ENCODE data around the gene RNF14. TPM values are rescaled to one million over a fixed set of nuclear protein-coding genes. Genes with fewer than 3 reads are reported as not detected.

RNF14 gene
- total and polyA plus RNA-seq, 8 donors = 39.8 to 54.6 (median 48.5) TPM

GRCh38 chr5:141960449-141961323 is 8.2 kb upstream of the RNF14 start:
- Histone ChIP-seq H3K36me3 (no peaks in the 10 kb centered on the region), H3K9me3 (no peaks in the 10 kb centered on the region), H3K27me3 (no peaks in the 10 kb centered on the region), H3K4me1 (peaks cover 9 to 43% of the 10 kb centered on the region in 2 donors), H3K4me3 (no peak overlapping the region), H3K27ac (peak overlapping the region in 1 of 2 donors; percentile 69)
- intact Hi-C loops (cut with DNase I) = loop anchor here in 1 of 2 donors (5.0 kb wide), 1 partner anchor 268 kb away; no protein-coding TSS in a partner anchor
- DNase-seq (peak; percentile 87 to 92 (median 91)), ATAC-seq (peak; percentile 92)
- peak; percentile 85 to 99 for TF ChIP-seq CTCF (IDR thresholded peaks at IDR 0.05)

DNA sequence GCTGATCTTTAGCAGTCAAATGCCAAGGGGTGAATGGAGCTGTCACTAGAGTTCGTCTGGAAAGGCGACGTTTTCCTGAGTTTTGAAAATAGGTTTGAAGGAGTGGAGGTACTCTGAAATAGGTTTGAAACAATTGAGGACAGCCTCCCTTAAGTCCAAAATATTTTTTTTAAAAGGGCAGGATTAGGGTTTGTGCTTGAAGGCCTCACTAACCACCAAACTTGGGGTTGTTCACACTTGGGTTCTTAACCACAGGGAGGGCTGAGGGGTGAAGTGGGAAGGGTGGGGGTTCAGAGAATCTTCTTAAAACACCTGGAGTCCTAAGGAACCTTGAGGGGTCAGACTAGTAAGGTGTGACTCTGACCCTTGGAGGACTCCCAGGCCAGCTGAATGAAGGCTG is 7.4 kb upstream of the RNF14 start:
- Histone ChIP-seq H3K36me3 (no peaks in the 10 kb centered on the region), H3K9me3 (no peaks in the 10 kb centered on the region), H3K27ac (no peak overlapping the region), H3K4me1 (peaks cover 9 to 43% of the 10 kb centered on the region in 2 donors), H3K4me3 (no peak overlapping the region), H3K27me3 (no peaks in the 10 kb centered on the region)
- DNase-seq = no peak
- intact Hi-C loops (cut with DNase I) = loop anchor here in 1 of 2 donors (5.0 kb wide), 1 partner anchor 269 kb away; no protein-coding TSS in a partner anchor
- TF ChIP-seq CTCF (IDR thresholded peaks at IDR 0.05) = no peak
- ATAC-seq = no peak

GRCh38 chr5:141963701-141964100 is 5.2 kb upstream of the RNF14 start:
- intact Hi-C loops (cut with DNase I) = loop anchor here in 1 of 2 donors (5.0 kb wide), 1 partner anchor 271 kb away; no protein-coding TSS in a partner anchor
- DNase-seq (no peak), ATAC-seq (no peak)
- Histone ChIP-seq H3K4me3 (no peak overlapping the region), H3K27me3 (no peaks in the 10 kb centered on the region), H3K36me3 (no peaks in the 10 kb centered on the region), H3K27ac (no peak overlapping the region), H3K4me1 (peaks cover 7 to 34% of the 10 kb centered on the region in 2 donors), H3K9me3 (no peaks in the 10 kb centered on the region)
- no peak for TF ChIP-seq CTCF (IDR thresholded peaks at IDR 0.05)

DNA sequence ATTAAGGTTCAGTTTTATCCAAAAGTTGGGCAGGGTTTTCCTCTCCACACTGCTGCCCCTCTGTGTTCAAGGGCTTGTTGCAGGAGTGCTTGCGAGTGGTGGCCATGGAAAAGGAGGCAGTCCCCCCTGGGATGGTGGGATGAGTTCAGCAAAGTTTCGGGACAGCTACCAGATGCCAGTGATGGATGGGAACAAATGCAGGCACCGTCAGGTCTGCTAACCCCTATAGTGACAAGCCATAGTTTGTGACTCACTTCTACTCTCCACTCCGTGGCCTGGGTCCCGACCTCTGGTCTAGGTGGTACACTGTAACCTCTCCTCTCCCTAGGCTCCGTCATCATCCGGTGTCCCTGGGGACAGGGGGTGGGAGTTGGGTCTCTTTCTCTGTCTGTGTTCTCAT is 3.8 kb upstream of the RNF14 start:
- H3K4me3 ChIP-seq = no peak overlapping the region

More for the DNA sequence above, 3.8 kb upstream of the RNF14 start:
- no peaks in the 10 kb centered on the region for H3K9me3 ChIP-seq
- no peak overlapping the region for H3K27ac ChIP-seq
- peaks cover 7 to 28% of the 10 kb centered on the region in 2 donors for H3K4me1 ChIP-seq
- H3K36me3 ChIP-seq = no peaks in the 10 kb centered on the region
- ATAC-seq (no peak), DNase-seq (no peak)
- TF ChIP-seq CTCF (IDR thresholded peaks at IDR 0.05) = no peak
- no peaks in the 10 kb centered on the region for H3K27me3 ChIP-seq
- intact Hi-C loops (cut with DNase I) = no loop called here

All from left lung (tissue), 10 donors.